Endothelial cell of umbilical vein (primary cell): ENCODE data around the gene ULK4. TPM values are rescaled to one million over a fixed set of nuclear protein-coding genes. Genes with fewer than 3 reads are reported as not detected.

Experiments used
- BruUV-seq: library from RNA; stranded (reverse); fragments of 400-500 nt; replicated peaks from 2 replicates; lab custom pipeline; 2021; lab: Mats Ljungman, UMichigan
- CTCF ChIA-PET: fragments of 300-600, 350-600 bp; sonication (Branson Sonifier 250); formaldehyde crosslinking; loops from one replicate; lab custom pipeline; 2021; ENCODE audit warnings: antibody characterized with exemption, inconsistent platforms; lab: Charles Lee
- POLR2A ChIA-PET: fragments of 300-600, 350-600 bp; sonication (Branson Sonifier 250); formaldehyde crosslinking; loops from one replicate; lab custom pipeline; 2021; ENCODE audit warnings: antibody characterized with exemption, inconsistent platforms; lab: Charles Lee
- DNase-seq: peaks from one replicate; pipeline ENCODE4 v3.0.0-alpha.2; 2011; ENCODE audit warnings: low read depth, low spot score
- FAIRE-seq: peaks from 2 replicates; lab custom pipeline; 2011; peaks lifted over from hg19 to GRCh38; lab: Jason Lieb, UNC
- H2AFZ ChIP-seq: 2 replicates; pipeline ENCODE4 v1.6.0; 2012; ENCODE audit warnings: low read depth, low read length, control low read depth, inconsistent platforms
- H3K27ac ChIP-seq: 2 replicates; pipeline ENCODE4 v1.5.1; 2011; ENCODE audit warnings: low read depth, mild to moderate bottlenecking, control low read depth, low read length, moderate library complexity; ENCODE audit not compliant: insufficient read depth
- H3K27me3 ChIP-seq, 2 experiments: 2 replicates each; pipeline versions ENCODE4 v1.6.0 to v1.6.1; 2011; ENCODE audit warnings: low read length in 2 of 2, mixed read lengths in 1 of 2; ENCODE audit not compliant: control insufficient read depth in 2 of 2, insufficient read depth in 2 of 2
- H3K36me3 ChIP-seq, 2 experiments: 2 replicates in 1 of 2; 3 replicates in 1 of 2; pipeline ENCODE4 v1.5.1; 2011; ENCODE audit warnings: low read length in 2 of 2, mild to moderate bottlenecking in 1 of 2, moderate library complexity in 1 of 2; ENCODE audit not compliant: control insufficient read depth in 2 of 2, insufficient read depth in 2 of 2; ENCODE audit errors: extremely low read depth in 1 of 2
- H3K4me1 ChIP-seq: 3 replicates; pipeline ENCODE4 v1.5.1; 2011; ENCODE audit warnings: mild to moderate bottlenecking, low read length; ENCODE audit not compliant: control insufficient read depth, insufficient read depth; ENCODE audit errors: extremely low read depth
- H3K4me2 ChIP-seq: 2 replicates; pipeline ENCODE4 v1.6.1; 2011; ENCODE audit warnings: low read length, control low read depth, mixed read lengths; ENCODE audit not compliant: insufficient read depth
- H3K4me3 ChIP-seq, 3 experiments: fragments of 200-600 bp in 1 of 3; sonication (generic), shearing (Covaris generic) in 1 of 3; replicated peaks in 1 of 3; 2 replicates each; pipeline ENCODE4 v1.5.1; 2011 to 2016; ENCODE audit warnings: control low read depth in 3 of 3, low read length in 3 of 3, mild to moderate bottlenecking in 2 of 3, inconsistent platforms in 1 of 3, low read depth in 1 of 3, moderate library complexity in 1 of 3; ENCODE audit not compliant: insufficient read depth in 1 of 3
- H3K79me2 ChIP-seq: 2 replicates; pipeline ENCODE4 v1.6.0; 2012; ENCODE audit warnings: low read length, inconsistent platforms; ENCODE audit not compliant: control insufficient read depth, insufficient read depth
- H3K9ac ChIP-seq: replicated peaks from 2 replicates; pipeline ENCODE3; 2011; ENCODE audit warnings: low read length, control low read depth; ENCODE audit not compliant: insufficient read depth; ENCODE audit errors: extremely low read depth
- H3K9me1 ChIP-seq: replicated peaks from 3 replicates; pipeline ENCODE4 v1.6.0; 2011; ENCODE audit warnings: mild to moderate bottlenecking, low read length; ENCODE audit not compliant: control insufficient read depth, insufficient read depth; ENCODE audit errors: extremely low read depth
- H3K9me3 ChIP-seq: replicated peaks from 2 replicates; pipeline ENCODE4 v1.5.1; 2012; ENCODE audit warnings: low read length, inconsistent platforms; ENCODE audit not compliant: control insufficient read depth, insufficient read depth
- H4K20me1 ChIP-seq: replicated peaks from 2 replicates; pipeline ENCODE3; 2011; ENCODE audit warnings: mild to moderate bottlenecking, low read length; ENCODE audit not compliant: control insufficient read depth, insufficient read depth; ENCODE audit errors: extremely low read depth
- EZH2 ChIP-seq: IDR thresholded peaks from 2 replicates; pipeline ENCODE4 v1.6.1; 2012; ENCODE audit warnings: borderline replicate concordance, low read depth, mild to moderate bottlenecking, moderate library complexity, low read length, inconsistent platforms; ENCODE audit not compliant: severe bottlenecking
- FOS ChIP-seq: IDR thresholded peaks from 2 replicates; pipeline ENCODE4 v1.6.1; 2011; ENCODE audit warnings: mild to moderate bottlenecking, low read length, moderate library complexity, borderline replicate concordance; ENCODE audit not compliant: insufficient read depth
- GATA2 ChIP-seq: IDR thresholded peaks from 2 replicates; pipeline ENCODE4 v1.7.0; 2011; ENCODE audit warnings: low read depth, mild to moderate bottlenecking, moderate library complexity, mixed read lengths, low read length; ENCODE audit not compliant: insufficient read length, insufficient read depth
- JUN ChIP-seq: IDR thresholded peaks from 2 replicates; pipeline ENCODE4 v1.6.1; 2011; ENCODE audit warnings: borderline replicate concordance, low read depth; ENCODE audit not compliant: insufficient read length, insufficient read depth
- MAX ChIP-seq: IDR thresholded peaks from 2 replicates; pipeline ENCODE4 v1.6.1; 2011; ENCODE audit not compliant: insufficient read depth, insufficient read length
- MYC ChIP-seq: IDR thresholded peaks from one replicate; pipeline ENCODE4 v1.6.1; 2011; ENCODE audit warnings: mild to moderate bottlenecking, low read depth, low read length
- POLR2A ChIP-seq: IDR thresholded peaks from 2 replicates; pipeline ENCODE4 v1.6.1; 2012; ENCODE audit warnings: low read depth, mild to moderate bottlenecking, control low read depth, low read length
- POLR2AphosphoS5 ChIP-seq: IDR thresholded peaks from 2 replicates; pipeline ENCODE4 v1.6.1; 2012; ENCODE audit warnings: low read depth, mild to moderate bottlenecking, control low read depth, low read length, moderate library complexity; ENCODE audit not compliant: insufficient read depth
- dilution Hi-C: fragments of 300-500 bp; cut with MboI; formaldehyde crosslinking; loops from one replicate; pipeline ENCODE4 v1.15.0; 2019; ENCODE audit warnings: low sequenced_read_pairs; ENCODE audit not compliant: extremely low pct_ligation_motif_present
- intact Hi-C: fragments of 100-400 bp; cut with micrococcal nuclease; formaldehyde crosslinking; loops from one replicate; pipeline ENCODE4 v1.10.0; 2022
- polyA plus RNA-seq, 4 experiments: library from polyadenylated mRNA; depleted of rRNA in 3 of 4; stranded (reverse) in 3 of 4; unstranded in 1 of 4; fragments of >200 nt; gene quantifications; 2 replicates each; pipeline versions ENCODE4 v1.2.1 to v1.2.3, GENCODE V29; 2011 to 2012; ENCODE audit warnings: missing spikeins in 1 of 4
- total RNA-seq: library from RNA; stranded (reverse); gene quantifications from 2 replicates; pipeline ENCODE4 v1.2.3, GENCODE V29; 2021
- TF ChIP-seq, protein P1 (sequence below), 2 donors: IDR thresholded peaks; 1 replicate in 1 of 2; 2 replicates in 1 of 2; pipeline ENCODE4 v1.5.1; 2011; ENCODE audit warnings: low read length in 2 of 2, mild to moderate bottlenecking in 2 of 2, moderate library complexity in 2 of 2, control low read depth in 1 of 2, inconsistent platforms in 1 of 2, low read depth in 1 of 2; ENCODE audit not compliant: insufficient read depth in 1 of 2; ENCODE audit errors: extremely low read depth in 1 of 2

Gene ULK4
- total and polyA plus RNA-seq, 2 donors (not counting 3 experiments of a cell fraction or from before 2014, with no cell fraction given) = 3.3 to 16.0 TPM

- TF ChIP-seq, protein P1, sequence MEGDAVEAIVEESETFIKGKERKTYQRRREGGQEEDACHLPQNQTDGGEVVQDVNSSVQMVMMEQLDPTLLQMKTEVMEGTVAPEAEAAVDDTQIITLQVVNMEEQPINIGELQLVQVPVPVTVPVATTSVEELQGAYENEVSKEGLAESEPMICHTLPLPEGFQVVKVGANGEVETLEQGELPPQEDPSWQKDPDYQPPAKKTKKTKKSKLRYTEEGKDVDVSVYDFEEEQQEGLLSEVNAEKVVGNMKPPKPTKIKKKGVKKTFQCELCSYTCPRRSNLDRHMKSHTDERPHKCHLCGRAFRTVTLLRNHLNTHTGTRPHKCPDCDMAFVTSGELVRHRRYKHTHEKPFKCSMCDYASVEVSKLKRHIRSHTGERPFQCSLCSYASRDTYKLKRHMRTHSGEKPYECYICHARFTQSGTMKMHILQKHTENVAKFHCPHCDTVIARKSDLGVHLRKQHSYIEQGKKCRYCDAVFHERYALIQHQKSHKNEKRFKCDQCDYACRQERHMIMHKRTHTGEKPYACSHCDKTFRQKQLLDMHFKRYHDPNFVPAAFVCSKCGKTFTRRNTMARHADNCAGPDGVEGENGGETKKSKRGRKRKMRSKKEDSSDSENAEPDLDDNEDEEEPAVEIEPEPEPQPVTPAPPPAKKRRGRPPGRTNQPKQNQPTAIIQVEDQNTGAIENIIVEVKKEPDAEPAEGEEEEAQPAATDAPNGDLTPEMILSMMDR (IDR thresholded peaks at IDR 0.05; ENCODE audit: extremely low read depth in 1 of 2, insufficient read depth in 1 of 2, low read depth in 1 of 2, low read length in 2 of 2) = no peak
- TF ChIP-seq JUN = no peak
- no peak for TF ChIP-seq MAX
- no peak for TF ChIP-seq MYC
- no peak for TF ChIP-seq GATA2
- no peak for TF ChIP-seq FOS
- no peak for TF ChIP-seq EZH2
- no peak for TF ChIP-seq POLR2A
- TF ChIP-seq POLR2AphosphoS5 = no peak
- Histone ChIP-seq H3K4me2 (no peak overlapping the region), H3K9me3 (no peaks in the 10 kb centered on the region), H3K36me3 (no peaks in the 10 kb centered on the region), H2AFZ (no peak overlapping the region), H3K9me1 (no peaks in the 10 kb centered on the region), H3K4me1 (no peaks in the 10 kb centered on the region), H3K79me2 (no peaks in the 10 kb centered on the region), H3K4me3 (no peak overlapping the region), H4K20me1 (no peaks in the 10 kb centered on the region), H3K27me3 (no peaks in the 10 kb centered on the region), H3K27ac (no peak overlapping the region), H3K9ac (no peak overlapping the region)
- ChIA-PET CTCF (no interaction called here), POLR2A (no interaction called here)
- intact Hi-C loops (no loop called here), dilution Hi-C loops (no loop called here)
- no TSS peak for BruUV-seq
- FAIRE-seq = no peak
- no peak for DNase-seq
Measured at GRCh38 chr3:41846850-41847249, 115.1 kb downstream of the ULK4 start.
